Measurements from ENCODE around the gene CCNQ.

- TF ChIP-seq TAF1 (IDR thresholded peaks at IDR 0.05; ENCODE audit: borderline replicate concordance, insufficient read depth, low read length), result no peak
- TF ChIP-seq REST (IDR thresholded peaks at IDR 0.05; ENCODE audit: insufficient read depth in 1 of 2, low read depth in 2 of 2, low read length in 2 of 2), result no peak
Observed at GRCh38 chrX:153624196-153625091, 25.5 kb upstream of the CCNQ start.

All from PFSK-1 (cell line).